ENCODE measurements around the gene DCAF15.
"Not testable (repeated sequence)": the region's sequence is repeated elsewhere in the genome, so short reads cannot be mapped to it uniquely, and the experiment has no call there.

Gene DCAF15

GRCh38 chr19:13960863-13961784, 8.8 kb downstream of the DCAF15 start:
- DNase-seq, result no peak

DNA sequence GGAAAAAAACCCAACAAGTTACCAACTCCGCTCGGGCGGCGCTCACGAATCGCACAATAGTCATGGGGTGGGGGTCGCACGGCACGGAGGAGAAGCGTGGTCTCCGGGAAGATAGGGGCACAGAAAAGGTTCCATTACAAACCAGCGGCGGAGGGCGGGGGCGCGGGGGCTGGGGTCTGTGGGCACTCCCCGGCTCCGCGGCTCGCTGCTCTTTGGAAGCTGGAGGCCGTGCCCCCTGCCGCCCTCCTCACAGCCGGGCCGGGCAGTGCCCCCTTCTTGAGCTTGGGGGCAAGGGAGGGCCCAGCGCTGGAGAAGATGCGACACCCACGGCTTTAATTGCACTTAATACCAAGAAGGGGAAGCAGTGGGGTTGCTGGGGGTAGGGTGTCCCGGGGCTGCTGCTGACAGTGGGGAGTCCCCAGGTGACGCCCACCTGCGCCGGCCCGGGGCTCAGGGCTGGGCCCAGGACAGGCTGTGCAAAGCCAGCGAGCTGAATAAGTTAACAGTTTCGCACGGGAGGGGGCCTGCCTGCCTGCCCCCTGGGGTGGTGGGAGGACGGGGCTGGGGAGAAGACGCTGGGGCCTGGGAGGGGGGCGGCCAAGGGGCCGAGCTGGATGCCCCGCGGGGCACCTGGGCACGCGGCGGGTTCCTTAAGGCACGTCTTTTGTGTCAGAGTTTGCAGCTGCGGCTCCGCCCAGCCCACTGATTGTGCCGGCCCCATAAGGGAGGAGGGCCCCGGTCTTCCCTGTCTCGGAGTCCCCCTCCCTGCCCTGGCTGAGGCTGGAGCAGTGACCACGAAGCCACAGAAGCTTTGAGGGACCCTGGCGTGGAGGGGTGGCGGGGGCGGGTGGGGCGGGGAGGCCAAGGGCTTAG, 9.8 kb downstream of the DCAF15 start:
- DNase-seq, result no peak

DNA sequence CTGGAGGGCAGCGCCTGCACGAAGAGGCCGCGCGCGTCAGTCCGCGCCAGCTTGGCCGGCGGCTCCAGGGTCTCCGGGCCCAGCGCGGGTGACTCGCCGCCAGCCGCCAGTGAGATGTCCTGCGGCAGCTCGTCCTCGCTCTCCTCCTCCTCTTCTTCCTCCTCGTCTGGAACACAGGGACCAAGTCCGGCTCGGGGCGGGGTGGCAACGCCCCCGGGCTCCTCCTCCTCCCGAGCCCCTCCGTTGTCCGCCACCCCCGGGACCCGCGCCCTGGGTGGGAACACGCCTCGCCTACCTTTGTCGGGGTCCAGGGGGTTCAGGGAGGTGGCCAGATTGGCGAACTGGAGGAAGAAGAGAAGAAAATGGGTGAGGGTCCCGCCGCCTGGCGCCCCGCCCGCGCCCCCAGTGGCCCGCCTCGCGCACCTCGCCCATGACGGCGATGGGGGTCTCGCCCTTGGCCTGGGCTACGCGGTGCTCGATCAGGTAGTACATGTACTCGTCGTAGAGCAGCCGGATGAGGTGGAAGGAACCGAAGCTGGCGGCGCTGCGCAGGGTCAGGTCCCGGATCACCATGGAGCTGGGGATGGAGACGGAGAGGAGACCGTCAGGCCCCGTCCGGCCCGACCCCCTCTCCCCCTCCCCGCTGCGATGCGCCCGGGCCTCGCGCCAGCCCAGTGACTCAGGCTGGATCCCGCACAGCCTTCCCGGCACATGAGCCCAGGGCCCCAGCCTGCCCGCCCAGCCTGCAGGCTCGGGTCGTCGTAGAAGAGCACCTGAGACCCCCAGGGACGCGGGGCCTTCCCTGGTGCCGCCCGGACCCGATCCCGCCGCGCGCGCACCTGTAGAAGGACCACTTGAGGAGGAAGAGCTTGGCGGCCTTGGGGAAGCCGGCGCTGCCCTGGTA, 10.6 kb downstream of the DCAF15 start:
- DNase-seq, result peak; percentile 42

DNA sequence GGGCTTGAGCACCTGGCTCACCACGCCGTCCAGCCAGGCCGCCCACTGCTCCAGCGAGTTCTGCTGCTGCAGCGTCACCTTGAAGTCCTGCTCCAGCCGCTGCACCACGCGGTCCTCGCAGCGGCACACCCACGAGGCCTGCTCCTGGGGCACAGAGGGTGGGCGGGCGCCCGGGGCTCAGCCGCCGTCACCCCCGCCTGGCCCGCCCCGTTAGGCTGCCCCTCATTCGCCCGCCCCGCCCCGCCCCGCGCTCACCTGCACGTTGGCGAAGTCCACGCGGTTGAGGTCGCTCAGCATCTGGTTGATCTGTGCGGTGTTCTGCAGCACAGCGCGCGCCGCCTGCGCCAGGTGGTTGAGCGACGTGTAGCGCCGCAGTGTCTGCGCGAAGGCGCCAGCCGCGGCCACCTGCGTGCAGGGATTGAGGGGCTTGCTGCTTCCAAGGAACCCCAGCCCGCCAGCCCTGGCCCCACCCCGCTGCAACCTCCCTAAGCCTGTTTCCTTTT, 11.3 kb downstream of the DCAF15 start:
- no peak for DNase-seq

DNA sequence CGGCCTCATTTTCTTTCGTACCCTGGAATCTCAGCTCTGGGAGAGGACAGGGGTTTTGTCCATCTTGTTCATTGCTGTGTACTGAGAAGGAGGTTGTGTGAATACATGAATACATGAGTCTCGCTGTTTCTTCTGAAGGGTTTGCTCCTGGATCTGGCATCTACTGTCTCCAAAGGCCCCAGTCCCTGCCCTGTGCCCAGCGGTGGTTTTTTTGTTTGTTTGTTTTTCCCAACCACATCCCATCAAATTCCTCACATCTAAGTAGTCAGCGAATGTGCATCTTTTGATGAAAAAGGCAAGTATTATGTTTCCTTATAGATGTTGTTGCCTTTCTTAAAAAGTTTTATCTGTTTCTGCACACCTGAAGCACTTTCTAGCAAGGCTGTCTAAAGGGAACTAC, 12.5 kb downstream of the DCAF15 start:
- DNase-seq, result no peak

- no peak for DNase-seq
Observed at GRCh38 chr19:13965377-13965896, 13.1 kb downstream of the DCAF15 start.

DNA sequence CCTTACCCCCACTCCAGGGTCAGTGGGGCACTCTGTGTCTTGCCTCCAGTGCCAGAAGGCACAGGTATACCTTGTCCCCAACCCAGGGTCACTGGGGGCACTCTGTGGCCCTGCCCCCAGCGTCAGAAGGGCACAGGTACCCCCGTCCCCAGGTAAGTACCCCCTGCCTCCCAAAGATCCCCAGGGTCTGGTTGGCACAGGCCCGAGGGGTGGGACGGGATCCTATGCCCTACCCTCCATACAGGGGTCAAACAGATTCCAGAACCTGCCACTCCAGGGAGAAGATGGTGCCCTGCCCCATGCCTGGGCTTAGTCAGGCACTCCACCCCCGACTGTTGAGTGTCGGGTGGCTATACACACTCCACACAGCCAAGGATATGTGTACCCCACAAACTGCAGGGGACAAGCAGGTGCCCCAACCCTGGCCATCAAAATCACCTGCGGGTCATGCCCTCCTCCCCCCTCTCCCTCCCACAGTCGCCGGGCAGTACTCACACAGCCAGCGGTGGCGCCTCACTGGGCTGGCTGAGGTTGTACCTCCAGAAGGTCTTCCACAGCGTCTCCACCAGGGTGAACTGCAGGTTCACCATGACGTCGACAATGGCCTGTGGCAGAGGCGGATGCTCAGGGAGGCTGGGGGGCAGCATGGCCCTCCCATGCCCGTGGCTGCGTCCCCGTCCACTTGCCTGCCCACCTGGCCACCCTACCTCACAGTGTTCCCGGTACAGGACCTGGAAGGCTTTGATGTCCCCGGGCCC, 13.8 kb downstream of the DCAF15 start:
- DNase-seq, result no peak

- no peak for DNase-seq
Observed at GRCh38 chr19:13966684-13967128, 14.4 kb downstream of the DCAF15 start.

DNA sequence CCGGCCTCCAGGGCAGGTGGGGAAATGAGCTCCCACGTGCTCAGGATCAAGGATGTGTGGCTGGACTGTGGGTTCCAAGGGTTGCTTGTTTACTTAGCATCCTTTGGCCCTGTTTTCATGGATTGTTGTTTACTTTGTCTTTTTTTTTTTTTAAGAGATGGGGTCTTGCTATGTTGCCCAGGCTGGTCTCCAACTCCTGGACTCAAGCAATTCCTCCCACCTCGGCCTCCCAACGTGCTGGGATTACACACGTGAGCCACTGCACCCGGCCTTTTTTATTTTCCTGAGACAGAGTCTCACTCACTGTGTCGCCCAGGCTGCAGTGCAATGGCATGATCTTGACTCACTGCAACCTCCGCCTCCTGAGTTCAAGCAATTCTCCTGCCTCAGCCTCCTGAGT, 14.9 kb downstream of the DCAF15 start:
- DNase-seq, result not testable (repeated sequence)

GRCh38 chr19:13968383-13968935, 16.1 kb downstream of the DCAF15 start:
- no peak for DNase-seq

DNA sequence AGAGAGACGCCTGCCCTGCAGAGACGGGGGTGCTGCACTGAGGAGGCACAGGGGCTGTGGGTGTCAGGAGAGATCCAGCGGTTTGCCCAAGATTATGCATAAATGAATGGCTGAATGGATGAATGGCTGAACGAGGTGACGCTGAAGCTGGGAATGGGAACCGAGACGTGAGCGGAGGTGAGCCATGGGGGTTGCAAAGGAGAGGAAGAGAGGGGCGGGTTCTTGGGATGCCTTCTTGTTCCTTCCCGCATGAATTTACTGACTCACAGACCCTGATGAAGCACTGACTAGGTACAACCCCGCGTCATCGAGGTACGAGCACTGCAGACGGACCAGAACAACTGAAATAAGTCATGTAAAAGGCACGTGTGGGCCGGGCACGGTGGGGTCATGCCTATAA, 16.7 kb downstream of the DCAF15 start:
- DNase-seq, result no peak

GRCh38 chr19:13969897-13970296, 17.6 kb downstream of the DCAF15 start:
- no peak for DNase-seq

GRCh38 chr19:13971868-13972267, 19.6 kb downstream of the DCAF15 start:
- DNase-seq, result not testable (repeated sequence)

DNA sequence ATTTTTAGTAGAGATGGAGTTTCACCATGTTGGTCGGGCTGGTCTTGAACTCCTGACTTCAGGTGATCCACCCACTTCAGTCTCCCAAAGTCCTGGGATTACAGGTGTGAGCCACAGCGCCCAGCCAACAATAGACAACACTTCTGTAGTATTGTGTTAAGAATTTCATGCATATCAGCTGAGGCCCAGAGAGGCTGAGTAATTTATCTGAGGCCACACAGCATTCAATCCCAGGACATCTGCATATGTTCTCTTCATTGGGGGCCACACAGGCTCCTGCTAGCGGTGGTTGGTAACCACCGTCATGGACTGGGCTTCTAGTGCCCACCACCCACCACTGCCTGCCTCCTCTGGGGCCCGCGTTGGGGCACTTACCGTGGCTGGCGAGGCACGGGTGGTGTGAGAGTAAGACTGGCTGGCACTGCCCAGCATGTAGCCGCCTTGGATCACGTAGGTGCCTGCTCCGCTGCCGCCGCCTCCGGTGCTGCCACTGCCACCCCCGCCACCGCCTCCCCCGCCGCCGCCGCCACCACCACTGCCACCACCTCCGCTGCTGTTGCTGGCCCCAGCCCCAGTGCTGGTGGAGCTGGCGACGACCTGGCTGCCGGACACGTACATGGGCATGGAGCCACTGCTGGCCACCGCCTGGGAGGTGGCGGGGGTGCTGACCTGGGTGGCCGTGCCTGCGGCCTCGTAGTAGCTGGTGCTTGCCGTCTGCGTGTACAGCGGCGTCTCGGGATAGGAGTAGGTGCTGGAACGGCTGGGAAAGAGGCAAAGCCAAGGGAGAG, 20.3 kb downstream of the DCAF15 start:
- no peak for DNase-seq

- not testable (repeated sequence) for DNase-seq
Observed at GRCh38 chr19:13973479-13973878, 21.2 kb downstream of the DCAF15 start.

GRCh38 chr19:13974073-13974472, 21.8 kb downstream of the DCAF15 start:
- no peak for DNase-seq

DNA sequence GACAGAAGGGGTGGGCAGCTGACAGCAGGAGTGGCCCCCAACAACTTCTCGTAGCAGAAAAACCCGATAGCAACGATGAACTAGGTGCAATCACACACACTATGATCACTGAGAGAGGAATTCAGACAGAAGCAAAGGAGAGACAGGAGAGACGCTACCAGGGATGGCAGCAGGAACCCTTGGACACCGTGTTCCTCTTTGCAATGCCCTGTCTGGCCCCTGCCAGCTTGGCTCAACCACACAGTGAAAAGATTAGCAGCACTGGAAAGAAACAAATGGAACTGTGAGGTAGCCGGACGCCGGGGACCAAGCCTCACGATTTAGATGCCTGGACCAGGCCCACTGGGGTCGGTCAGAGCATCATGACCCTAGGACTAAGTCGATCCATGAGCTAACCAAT, 23.6 kb downstream of the DCAF15 start:
- DNase-seq, result no peak

GRCh38 chr19:13976446-13976845, 24.1 kb downstream of the DCAF15 start:
- no peak for DNase-seq

GRCh38 chr19:13977803-13978202, 25.5 kb downstream of the DCAF15 start:
- DNase-seq, result no peak
